Amygdala (tissue), 56 donors: ENCODE data around the gene FYB1.

Experiments
- DNase-seq, 56 donors: peaks; one replicate each; lab custom pipeline; 2025; lab: John Stamatoyannopoulos, UW

Gene FYB1

DNA sequence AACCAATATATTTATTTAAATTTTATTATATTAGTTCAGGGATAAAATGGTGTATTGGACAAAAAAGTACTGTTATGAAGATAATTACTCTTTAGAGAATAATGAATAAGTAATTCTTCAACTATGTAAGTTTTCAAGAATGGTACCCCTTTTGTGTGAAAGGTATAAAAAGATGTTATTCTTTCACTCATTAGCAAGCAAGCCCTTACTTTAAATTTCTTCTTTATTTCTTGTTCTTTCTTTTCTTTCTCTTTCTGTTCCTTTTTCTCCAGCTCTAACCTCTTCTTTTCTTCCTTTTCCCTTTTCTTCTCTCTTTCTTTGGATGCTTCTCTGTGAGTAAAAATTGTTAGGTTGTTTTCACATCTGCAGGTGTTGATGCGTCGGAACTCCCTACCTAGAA, 82.0 kb downstream of the FYB1 start:
- DNase-seq = no peak

DNA sequence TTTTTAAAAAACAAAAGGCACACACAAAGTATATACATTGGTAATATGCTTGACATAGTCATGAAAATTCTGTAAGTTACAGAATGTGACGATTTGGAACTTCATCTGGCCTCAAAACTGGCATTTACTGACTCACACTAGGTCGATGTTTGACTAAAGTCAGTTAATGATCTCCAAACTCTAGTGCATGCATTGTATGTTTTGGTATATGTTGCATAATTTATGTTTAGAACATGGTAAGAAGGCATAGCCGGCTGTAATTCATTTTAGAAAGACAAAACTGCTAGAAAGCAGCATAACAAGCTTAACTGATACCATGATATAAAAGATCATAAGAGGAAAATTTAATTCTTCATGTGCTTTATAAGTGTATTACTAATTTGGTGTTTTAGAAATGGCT, 86.6 kb downstream of the FYB1 start:
- no peak for DNase-seq

DNA sequence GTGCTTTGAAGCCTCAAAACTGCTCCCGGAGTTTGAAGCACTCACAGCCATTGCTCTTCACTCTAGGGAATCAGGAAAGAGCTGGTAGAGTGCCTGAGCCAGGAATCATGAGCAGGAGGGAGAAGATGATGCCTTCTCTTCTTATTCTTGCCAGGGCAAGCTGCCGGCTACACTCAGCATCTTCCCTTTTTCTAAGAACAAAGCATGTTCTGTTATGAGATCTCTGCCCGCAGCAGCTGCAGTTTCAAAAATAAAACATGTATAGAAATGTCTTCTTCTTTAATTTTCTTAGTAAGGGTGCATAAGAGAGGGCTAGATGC, 87.3 kb downstream of the FYB1 start:
- DNase-seq = peak in 24 of 56 donors; percentile 4 to 59 (median 29)

DNA sequence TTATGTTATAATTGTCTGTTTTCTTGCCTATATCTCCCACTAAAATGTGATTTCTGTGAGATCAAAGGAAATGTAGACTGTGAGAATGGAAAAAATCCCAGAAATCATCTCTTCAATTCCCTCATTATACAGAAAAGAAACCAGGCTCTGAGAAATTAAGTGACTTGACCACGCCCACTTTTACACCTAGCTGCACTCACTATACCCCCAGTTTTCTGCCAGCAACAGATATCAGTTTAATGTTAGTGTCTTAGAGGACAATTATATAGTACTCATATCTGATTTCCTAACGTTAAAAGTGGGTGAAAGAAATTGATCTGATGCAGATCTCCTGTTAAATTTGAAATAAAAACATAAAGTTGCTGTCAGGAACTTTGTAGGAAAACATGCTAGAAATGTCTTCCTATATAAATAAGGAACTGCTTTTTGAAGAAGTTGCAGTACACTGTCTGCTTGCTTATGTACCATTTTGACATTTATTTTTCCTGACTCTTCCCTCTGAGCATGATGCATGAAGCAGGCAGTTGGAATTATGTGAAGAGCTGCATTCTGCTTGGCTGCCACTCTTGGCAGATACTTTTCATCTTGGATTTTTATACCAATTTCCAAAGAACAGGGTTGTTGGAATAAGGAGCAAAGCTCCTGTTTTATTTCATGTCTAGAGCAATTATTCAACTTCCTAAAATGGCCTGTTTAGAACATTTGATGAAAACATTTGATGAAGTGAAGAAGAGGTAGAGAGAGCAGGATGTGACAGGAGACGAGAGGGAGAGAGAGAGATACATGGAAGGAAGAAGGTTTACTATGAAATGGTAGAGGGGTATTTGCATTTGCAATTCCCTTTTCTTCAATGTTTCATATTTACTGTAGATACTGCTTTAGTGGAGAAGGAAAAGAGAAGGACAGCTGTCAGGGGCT, 87.9 kb downstream of the FYB1 start:
- DNase-seq = no peak

DNA sequence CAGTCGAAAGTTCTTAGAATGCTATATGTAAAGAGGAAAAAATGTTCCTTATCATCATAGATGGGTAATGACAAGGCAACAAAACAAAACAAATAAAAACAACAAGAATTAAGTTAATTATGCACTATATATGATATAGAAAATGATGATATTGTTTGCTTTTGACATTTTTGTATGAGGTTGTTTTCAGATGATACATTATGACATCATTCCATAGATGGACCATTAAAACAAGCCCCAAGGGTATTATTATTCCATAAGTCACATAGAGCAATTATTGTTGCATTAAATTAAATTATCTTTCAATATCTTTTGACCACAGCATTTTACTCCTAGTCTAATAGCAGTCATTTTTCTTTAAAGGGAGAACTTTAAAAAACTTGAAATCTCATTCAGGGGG, 88.6 kb downstream of the FYB1 start:
- DNase-seq = no peak

DNA sequence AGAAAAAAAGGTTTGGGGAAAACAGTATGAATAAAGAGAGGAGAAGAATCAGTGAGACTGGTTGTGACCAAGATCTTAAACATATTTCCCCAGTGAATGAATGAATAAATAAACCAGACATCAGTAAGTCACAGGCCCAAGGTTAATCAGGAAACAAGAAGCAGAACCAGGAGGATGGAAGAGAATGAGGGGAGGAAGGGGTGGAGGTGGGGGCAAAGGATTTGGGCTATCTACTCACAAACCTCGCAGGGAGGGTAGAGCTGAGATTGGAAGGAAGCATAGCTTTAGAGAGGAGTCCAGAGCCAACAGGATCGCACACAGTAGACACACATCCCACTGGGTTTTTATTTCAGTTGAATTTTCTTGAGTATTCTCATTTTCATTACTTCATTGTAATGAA, 97.4 kb downstream of the FYB1 start:
- DNase-seq = no peak

DNA sequence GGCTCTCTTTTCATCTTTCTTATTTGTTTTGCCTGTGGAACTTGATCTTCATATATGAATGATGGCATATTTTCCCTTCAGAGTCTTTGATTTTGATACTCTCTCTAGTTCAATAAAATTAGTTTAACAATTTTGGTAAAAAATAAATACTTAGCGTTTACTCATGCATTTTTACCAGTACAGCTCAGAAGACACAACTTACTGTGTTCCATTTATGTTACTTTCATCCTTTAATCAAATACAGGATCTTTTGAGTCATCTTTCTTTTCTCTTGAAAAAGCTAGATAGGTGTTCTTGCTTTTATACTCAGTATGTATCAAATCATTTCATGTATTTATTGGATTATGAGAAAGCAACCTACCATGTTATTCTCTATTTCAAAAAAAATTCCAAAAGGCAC, 98.0 kb downstream of the FYB1 start:
- DNase-seq = no peak

DNA sequence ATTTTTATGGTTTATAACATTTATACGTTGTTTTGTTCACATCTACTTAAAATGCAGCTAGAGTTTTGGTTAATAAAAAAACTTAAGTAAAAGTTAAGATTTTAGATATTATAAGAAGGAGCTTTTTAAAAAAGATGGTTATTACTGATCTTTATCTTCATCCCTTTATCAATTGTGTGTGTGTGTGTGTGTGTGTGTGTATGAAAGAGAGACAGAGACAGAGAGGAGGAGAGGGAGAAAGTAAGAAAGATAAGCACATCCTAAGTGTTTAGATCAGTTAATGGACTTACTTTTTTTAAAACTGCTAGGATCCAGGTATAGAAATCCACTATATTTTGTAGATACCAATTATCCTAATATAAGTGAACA, 99.3 kb downstream of the FYB1 start:
- no peak for DNase-seq

DNA sequence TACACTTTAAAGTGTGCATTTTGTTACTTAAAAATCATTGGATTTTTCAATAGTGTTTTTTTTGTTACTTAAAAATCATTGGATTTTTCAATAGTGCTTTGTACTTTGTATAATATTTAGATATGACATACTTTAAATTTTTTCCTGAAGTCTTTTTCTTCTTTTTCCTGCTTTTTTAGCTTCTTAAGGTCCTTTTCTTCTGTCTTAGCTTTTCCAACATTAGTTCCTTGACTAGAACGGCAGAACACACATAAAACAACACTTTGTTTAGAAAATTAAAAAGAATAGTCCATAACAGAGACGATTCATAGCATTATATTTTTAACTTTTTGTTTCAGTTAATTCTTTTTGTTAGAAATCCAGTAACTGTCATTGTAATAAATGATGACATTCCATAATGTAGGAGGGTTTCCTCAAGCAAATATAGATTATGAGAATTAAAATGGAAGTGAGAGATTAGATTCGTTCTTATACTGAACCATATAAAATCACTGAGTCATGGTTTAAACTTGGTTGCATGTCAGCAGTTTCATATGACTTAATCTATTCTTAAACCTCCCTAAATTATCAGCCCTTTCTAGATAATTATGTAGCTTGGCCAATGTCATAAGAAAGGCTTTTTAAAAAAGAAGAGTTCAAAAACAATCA, 99.8 kb downstream of the FYB1 start:
- DNase-seq = no peak

DNA sequence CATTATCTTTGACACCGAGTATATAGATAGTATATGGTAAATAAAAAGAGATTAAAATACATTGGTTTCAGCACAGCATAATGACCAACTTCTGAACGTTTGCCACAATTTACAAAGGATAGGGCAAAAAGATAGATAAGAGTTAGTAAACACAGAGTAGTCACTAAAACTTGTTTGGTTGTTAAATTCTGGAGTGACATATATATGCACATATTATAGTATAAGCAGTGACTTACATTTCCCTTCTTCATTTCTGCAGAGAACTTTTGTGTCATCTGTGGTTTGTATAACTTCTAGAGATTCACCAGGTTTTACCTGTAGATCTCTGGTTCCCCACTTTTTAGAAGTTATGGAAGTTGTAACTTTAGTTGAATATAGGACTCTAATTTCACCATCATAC, 100.7 kb downstream of the FYB1 start:
- no peak for DNase-seq

DNA sequence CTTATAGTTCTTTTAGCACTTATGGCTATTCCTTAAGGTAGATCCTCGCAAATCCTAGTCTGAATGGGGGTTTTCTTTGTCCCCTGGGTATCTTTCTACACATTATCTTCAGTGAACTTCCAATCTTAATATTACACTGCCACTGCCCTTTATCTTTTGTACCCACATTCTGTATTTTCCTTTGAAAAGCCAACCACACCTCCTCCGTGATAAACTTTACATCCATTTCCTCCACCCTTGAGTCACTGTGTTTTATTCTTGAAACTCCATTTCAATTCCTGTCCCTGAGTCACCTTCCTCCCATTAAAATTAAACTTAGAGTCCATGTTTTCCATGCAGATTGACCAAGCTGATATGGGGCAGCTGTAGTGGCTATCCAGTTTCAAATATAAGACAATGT, 102.0 kb downstream of the FYB1 start:
- no peak for DNase-seq

DNA sequence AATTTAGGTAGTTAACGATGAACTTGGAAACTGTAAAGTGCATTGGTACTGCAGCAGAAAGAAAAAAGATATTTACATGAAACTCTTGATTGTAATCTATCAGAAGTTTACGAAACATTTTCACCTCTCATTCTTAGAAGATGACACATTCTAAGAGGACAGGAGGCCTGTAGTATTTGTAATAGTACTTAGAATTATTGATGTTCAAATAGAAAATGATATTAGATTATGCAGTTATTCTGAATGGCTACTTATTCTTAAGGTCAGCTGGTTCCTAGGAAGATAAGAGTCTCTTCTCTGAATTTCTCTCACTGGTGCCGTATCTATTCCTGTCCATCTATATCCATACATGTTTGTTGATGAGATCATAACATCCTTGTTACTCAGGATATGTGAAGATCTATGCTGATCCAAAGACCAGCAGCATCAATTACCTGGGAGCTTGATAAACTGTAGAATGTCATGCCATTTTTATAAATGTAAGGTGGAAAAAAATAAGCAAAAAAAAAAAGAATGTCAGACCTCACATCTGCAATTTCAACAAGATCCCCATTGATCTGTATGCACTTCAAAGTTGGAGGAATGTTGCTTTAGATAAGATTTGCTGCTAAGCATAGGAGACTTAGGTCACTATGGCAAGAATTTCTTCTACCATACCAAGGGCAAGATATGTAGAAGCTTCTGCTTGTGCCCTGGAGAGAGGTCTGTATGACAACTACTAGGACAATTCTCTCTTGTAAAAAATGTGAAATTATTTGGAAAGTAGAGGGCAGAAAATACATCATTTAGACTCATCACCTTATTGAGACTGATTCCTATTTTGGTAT, 102.8 kb downstream of the FYB1 start:
- DNase-seq = no peak

DNA sequence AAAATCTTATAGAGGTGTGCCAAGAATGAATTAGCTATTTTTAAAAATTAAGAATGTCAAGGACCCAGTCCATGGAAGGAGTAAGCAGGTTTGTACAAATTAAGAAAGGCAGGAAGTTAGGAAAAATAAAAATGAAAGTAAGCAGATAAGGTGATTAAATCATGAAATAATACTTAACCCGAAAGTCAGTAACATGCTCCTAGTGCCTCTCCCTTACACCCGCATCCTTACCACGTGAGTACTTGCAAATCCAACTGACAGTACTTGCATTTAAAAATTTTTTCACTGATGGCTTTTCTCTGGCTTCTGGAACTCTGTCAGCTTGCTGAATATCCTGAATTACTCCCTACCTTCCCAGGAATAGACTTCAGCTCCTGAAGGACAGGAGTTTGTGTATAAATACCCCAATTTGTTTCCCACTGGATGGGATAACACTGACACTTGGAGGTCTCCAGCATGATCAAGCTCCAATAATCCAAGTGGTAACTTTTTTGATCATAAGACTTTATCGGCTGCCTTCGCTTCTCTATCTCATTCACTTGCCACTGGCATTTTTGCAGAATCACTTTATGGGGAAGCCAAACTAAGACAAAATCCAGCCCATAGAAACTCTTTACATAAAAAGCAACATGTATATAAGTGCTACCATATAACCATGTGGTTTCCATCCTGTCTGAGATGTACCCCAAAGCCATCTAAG, 103.6 kb downstream of the FYB1 start:
- no peak for DNase-seq

DNA sequence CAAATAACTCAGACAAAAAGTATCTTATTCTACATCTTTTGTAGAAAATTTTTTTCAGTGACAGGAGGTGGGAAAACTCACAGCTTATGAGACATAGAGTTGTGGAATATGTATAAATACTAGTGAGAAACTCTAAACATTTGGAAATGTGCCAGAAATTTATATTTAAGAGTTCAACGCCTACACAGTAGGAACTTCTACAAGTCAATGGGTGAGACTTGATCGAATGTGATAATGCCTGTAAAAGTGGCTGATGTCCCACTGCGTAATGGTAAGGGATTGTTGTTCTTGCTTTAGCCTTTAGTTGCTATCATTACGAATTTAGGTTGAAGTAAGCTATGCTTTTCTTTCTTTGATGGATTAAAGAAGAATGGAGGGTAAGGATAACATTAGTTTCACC, 105.2 kb downstream of the FYB1 start:
- DNase-seq = no peak

DNA sequence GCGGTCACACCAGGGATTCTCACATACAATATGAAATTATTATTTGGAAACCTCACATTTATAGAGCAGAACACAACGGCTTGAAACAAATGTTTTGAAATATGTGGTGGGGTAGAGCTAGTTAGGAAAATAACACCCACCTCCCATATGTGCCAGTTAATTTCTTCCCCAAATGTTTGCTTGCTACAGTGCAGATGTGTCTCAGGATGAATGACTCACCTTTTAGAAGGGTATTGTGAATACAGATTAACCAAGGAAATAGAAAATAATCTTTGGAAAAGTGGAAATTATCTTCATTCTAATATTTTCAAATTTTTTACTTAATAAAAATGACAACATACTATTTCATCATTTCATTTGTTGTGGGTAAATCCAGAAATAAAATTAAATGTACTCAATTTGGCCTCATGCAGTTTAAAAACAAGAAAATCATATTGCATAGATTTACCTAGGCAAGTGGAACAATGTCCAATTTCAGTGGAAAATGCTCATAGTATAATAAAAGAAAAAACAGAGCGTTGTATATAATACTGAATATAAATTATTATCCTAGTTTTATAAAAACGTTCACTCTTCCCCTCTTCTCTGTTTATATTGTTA, 105.9 kb downstream of the FYB1 start:
- no peak for DNase-seq

DNA sequence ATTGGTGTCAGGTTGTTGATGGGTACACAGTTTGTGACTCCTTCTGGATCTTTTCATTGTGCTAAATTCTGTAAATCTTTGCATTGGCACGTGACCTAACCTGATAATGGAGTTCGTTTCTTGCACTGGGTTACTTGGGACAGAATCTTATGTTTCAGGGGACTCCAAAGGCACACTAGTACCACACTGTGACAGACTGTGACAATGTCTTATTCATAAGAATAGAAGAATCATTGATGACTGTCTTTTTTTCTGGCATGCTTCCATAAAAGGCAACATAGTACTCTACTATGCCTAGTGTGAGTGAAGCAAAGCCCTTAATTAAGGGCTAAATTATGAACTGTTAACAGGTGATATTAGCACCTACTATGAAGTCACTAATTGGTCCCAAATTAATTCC, 109.8 kb downstream of the FYB1 start:
- peak in 5 of 56 donors; percentile 9 to 50 (median 17) for DNase-seq

DNA sequence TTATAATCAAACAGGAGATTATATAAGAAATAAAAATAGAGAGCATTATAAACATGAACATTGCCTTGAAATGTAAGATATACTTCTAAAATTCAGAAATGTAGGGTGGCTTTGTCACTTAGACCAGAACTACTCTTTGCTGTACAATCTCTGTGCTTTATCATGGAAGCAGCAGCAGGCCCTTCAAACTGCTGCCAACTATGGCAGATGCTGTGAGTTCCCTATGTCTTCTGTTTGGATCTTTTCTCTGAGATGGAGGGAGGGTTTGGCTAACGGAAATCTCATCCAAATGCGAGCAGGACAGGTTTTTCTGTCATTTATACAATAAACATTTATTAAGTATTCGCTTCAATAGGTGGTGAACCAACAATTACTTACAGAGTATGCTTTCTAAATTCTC, 110.4 kb downstream of the FYB1 start:
- DNase-seq = peak in 3 of 56 donors; percentile 8 to 19 (median 15)

DNA sequence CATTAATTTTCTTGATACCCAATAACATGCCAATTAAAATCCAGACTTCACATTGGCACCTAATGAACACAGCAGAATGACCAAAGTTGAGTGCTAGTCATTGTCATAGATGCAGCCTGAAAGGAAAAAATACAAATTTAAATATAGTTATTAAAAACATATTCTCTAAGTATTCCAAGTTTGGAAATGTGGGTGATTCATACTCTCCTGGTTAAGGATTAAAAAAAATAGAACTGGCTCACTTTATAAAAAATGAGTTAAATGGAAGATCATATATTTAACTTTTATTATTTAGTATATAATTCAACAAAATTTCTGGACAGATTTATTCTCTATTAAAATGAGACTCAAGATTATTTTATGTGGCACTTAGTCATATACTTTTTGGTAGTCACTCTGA, 112.0 kb downstream of the FYB1 start:
- no peak for DNase-seq

DNA sequence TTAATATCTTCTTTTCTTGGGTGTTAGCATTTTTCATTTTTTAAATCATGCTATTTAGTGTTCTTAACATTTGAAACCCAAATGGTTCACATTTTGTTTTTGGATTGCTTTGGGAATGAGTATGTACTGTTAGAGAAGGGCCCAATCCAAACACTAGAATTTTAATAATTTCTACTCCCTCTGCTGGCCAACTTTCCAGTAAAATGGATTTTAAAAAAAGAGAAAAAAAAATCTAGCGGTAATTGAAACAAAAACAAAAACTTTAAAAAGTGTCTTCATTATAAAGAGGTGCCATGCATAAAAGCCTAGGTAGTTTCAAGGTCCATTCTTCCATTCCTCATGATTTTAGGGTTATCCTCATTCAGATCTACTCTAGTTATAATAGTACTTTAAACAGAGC, 113.0 kb downstream of the FYB1 start:
- no peak for DNase-seq

DNA sequence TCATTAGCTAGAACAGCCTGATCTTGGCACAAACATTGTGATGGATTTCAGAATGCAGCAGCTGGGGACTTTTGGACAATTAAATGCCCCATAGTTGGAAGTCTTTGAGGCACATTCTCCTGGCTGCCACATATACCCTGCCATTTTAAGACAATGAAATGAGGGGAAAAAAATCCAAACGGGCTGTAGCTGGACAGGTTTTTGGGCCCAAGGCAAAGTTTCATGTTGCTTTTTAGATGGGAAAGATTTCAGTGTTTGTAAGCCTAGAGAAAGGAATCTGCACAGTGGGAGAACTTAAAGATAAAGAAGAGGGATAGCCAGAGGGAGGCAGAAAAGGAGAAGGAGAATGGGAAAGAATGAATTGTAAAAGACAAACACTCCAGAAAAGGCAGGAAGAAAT, 115.1 kb downstream of the FYB1 start:
- no peak for DNase-seq
